ENCODE data around the gene PTPRG.

Gene PTPRG

GRCh38 chr3:61924090-61924735 is 362.8 kb downstream of the PTPRG start:
- no peak overlapping the region for H3K27ac ChIP-seq
- TF ChIP-seq ZFX (IDR thresholded peaks at IDR 0.05) (no peak), CTCF (conservative IDR thresholded peaks at IDR 0.05) (no peak)

GRCh38 chr3:61924991-61925390 is 363.6 kb downstream of the PTPRG start:
- H3K27ac ChIP-seq, result no peak overlapping the region
- TF ChIP-seq ZFX (IDR thresholded peaks at IDR 0.05) (no peak), CTCF (conservative IDR thresholded peaks at IDR 0.05) (no peak)

- H3K27ac ChIP-seq, result no peak overlapping the region
- no peak for TF ChIP-seq ZFX (IDR thresholded peaks at IDR 0.05)
- TF ChIP-seq CTCF (conservative IDR thresholded peaks at IDR 0.05), result no peak
These were observed 364.4 kb downstream of the PTPRG start for GRCh38 chr3:61925721-61926120.

- H3K27ac ChIP-seq, result no peak overlapping the region
These were observed 365.6 kb downstream of the PTPRG start for GRCh38 chr3:61926923-61927322.

GRCh38 chr3:61927332-61927731 is 366.0 kb downstream of the PTPRG start:
- TF ChIP-seq ZFX (IDR thresholded peaks at IDR 0.05) (no peak), CTCF (conservative IDR thresholded peaks at IDR 0.05) (no peak)
- no peak overlapping the region for H3K27ac ChIP-seq

More at GRCh38 chr3:61926923-61927322, 365.6 kb downstream of the PTPRG start:
- TF ChIP-seq CTCF (conservative IDR thresholded peaks at IDR 0.05), result no peak
- no peak for TF ChIP-seq ZFX (IDR thresholded peaks at IDR 0.05)

GRCh38 chr3:61928039-61928438 is 366.7 kb downstream of the PTPRG start:
- no peak overlapping the region for H3K27ac ChIP-seq
- TF ChIP-seq CTCF (conservative IDR thresholded peaks at IDR 0.05) (no peak), ZFX (IDR thresholded peaks at IDR 0.05) (no peak)

GRCh38 chr3:61928776-61929314 is 367.5 kb downstream of the PTPRG start:
- H3K27ac ChIP-seq, result no peak overlapping the region
- TF ChIP-seq ZFX (IDR thresholded peaks at IDR 0.05) (no peak), CTCF (conservative IDR thresholded peaks at IDR 0.05) (no peak)
